BJ (cell line): ENCODE results near the gene PPM1J. TPM values are rescaled to one million over a fixed set of nuclear protein-coding genes. Genes with fewer than 3 reads are reported as not detected.

Experiments
- polyA plus RNA-seq: library from polyadenylated mRNA; depleted of rRNA; stranded (reverse); fragments of >200 nt; gene quantifications from 2 replicates; pipeline ENCODE4 v1.2.3, GENCODE V29; 2011; rRNA removed

Gene PPM1J
- polyA plus RNA-seq, 1 experiment: 1.4 TPM

Other genes starting within 250 kb of the PPM1J start
- 2.0 and 3.1 TPM in 2 replicates for gene WNT2B, start 206.4 kb downstream of the PPM1J start, polyA plus RNA-seq
- 7.2 and 9.3 TPM in 2 replicates for gene ST7L, start 96.2 kb downstream of the PPM1J start, polyA plus RNA-seq
- gene CAPZA1, start 95.5 kb downstream of the PPM1J start, polyA plus RNA-seq: 65.1 and 165 TPM in 2 replicates
- gene MOV10, start 40.7 kb downstream of the PPM1J start, polyA plus RNA-seq: 48.9 and 93.7 TPM in 2 replicates
- 1,093 and 1,537 TPM in 2 replicates for gene RHOC, start 8.2 kb downstream of the PPM1J start, polyA plus RNA-seq
- 57.6 and 101 TPM in 2 replicates for gene SLC16A1, start 240.9 kb upstream of the PPM1J start, polyA plus RNA-seq